ENCODE data around the gene FBXO7.

GRCh38 chr22:32520612-32521011 is 46.0 kb downstream of the FBXO7 start:
- no peak for TF ChIP-seq POLR2A (IDR thresholded peaks at IDR 0.05; ENCODE audit: low read length)
- TF ChIP-seq GATA1 (IDR thresholded peaks at IDR 0.05; ENCODE audit: low read depth, low read length) = no peak

All from erythroblast (primary cell).